Fibroblast of mammary gland (primary cell): ENCODE data around the gene GLI3.

Source experiments
- DNase-seq: peaks from one replicate; pipeline ENCODE4 v3.0.0-alpha.2; 2010; ENCODE audit warnings: low read depth
- H3K4me3 ChIP-seq: 2 replicates; pipeline ENCODE4 v1.5.1; 2011; ENCODE audit warnings: low read depth, mild to moderate bottlenecking, low read length, moderate library complexity; ENCODE audit not compliant: control insufficient read depth
- TF ChIP-seq, protein P1 (sequence below): conservative IDR thresholded peaks from 2 replicates; pipeline ENCODE4 v1.5.1; 2011; ENCODE audit warnings: low read depth, low read length, inconsistent platforms; ENCODE audit not compliant: control insufficient read depth, insufficient read depth

GLI3 gene

DNA sequence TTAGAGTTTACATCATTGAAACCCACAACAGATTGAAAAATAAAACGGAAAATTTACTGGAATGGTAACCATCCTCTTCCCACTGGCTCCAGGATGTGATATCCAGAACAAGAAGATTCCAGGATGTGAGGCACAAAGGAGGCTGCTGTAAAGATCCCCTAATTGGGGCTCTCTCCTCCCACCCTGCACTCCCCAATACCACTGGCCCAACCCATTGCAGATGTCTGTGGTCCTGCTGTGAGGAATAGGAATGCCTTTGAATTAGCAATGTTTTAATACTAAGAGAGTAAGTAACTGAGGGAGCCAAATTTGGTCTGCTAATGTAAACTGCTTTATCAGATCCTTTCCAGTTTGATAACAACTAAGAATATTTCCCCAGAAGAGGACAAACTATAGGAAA is 308.2 kb downstream of the GLI3 start:
- no peak for DNase-seq
- TF ChIP-seq, protein P1, sequence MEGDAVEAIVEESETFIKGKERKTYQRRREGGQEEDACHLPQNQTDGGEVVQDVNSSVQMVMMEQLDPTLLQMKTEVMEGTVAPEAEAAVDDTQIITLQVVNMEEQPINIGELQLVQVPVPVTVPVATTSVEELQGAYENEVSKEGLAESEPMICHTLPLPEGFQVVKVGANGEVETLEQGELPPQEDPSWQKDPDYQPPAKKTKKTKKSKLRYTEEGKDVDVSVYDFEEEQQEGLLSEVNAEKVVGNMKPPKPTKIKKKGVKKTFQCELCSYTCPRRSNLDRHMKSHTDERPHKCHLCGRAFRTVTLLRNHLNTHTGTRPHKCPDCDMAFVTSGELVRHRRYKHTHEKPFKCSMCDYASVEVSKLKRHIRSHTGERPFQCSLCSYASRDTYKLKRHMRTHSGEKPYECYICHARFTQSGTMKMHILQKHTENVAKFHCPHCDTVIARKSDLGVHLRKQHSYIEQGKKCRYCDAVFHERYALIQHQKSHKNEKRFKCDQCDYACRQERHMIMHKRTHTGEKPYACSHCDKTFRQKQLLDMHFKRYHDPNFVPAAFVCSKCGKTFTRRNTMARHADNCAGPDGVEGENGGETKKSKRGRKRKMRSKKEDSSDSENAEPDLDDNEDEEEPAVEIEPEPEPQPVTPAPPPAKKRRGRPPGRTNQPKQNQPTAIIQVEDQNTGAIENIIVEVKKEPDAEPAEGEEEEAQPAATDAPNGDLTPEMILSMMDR = no peak
- H3K4me3 ChIP-seq = no peak overlapping the region

DNA sequence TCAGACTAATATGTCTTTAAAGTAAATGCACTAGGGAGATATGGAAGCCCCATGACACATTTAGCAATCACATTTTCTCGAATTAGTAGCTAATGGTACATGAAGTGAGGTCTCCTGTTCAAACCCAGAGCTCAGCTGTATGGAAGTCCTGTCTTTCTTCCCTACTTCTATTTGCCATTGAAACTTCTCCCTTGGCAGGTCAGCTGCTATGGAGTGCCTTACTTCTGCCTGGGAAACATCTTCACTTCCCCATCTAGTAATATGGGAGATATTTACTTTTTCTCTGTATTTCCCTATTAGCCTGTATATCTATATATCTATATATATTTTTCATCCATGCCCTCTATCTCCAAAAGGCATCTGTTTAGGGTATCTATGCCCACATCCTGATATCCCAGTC is 308.8 kb downstream of the GLI3 start:
- TF ChIP-seq, protein P1 = no peak
- no peak overlapping the region for H3K4me3 ChIP-seq
- DNase-seq = no peak

DNA sequence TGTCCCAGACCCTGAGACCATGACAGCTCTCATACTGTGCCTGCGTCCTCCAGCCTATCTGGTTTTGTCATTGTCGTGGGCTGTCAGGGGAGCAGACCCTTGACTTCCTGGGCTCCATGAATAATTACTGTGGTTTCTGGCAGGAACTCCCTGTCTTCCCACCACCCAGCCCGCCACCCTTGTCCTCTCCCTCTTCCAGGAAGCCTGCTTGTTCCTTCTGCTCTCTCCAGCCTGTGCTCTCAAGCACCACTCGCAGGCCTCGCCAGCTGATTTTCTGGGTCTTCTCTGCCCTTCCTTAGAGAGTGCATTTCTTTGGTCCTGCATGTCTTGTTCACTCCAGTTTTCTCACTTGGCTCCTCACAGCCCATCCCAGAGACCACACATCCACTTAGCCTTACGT is 309.6 kb downstream of the GLI3 start:
- TF ChIP-seq, protein P1 = no peak
- H3K4me3 ChIP-seq = no peak overlapping the region
- no peak for DNase-seq

DNA sequence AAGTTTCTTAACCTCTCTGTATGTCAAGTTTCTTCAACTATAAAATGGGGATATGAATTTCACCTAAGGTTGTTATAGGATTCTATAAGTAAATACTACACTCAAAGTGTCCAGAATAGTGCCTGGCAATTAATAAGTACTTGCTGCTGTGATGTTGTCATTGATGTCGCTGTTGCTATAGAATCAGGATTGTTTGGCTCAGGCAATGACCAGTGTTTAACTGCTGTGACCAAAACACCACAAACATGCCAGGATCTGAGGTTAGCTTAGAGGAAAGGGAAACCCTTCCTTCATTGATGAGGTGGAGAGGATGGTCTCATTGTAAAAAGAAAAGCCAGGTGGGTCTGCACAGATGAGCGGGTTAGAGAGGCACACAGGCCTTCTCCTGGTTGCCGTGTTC is 311.1 kb downstream of the GLI3 start:
- no peak overlapping the region for H3K4me3 ChIP-seq
- no peak for DNase-seq
- TF ChIP-seq, protein P1 = no peak

DNA sequence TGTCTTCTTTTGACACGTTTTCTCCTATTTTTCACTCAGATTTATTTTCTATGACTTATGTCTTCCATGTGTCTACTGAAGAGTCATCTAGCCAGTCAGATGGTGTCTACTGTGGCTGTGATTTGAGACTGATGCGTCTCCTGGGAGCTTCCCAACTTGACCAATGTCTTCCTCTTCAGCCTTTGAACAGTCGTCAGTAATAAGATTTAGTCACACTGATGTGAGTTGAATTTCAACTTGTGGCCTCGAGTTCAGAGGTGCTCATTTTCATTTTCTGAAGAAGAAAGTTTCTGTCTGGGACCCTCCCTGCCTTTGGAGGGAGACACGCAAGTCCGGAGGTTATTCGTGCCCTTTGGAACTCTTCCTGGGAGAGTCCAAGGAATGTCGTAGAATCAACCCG is 312.2 kb downstream of the GLI3 start:
- H3K4me3 ChIP-seq = no peak overlapping the region
- peak; percentile 65 for DNase-seq
- TF ChIP-seq, protein P1 = no peak

DNA sequence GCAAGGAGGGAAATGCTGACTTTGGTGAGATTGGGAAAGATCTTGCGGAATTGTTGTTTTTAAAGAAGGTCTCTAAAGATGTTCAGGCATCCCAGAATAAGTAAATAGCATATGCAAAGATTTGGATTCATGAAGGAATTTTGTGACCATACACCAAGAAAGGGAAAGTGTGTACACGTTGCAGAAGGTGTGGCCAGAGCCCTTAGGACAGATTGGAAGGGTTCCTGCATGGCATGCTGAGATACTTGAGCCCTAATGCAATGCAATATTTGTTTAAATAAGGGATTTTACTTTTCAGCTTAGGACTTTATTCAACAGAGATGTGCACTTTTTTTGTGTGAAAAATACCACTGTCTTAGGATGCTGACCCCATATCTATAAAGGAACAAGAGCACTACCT is 314.6 kb downstream of the GLI3 start:
- no peak for DNase-seq
- H3K4me3 ChIP-seq = no peak overlapping the region

More for the DNA sequence above, 314.6 kb downstream of the GLI3 start:
- TF ChIP-seq, protein P1 = no peak
